B cell (primary cell): ENCODE data around the gene REL. TPM values are rescaled to one million over a fixed set of nuclear protein-coding genes. Genes with fewer than 3 reads are reported as not detected.

Experiments used
- ATAC-seq: fragments of 200-7000 bp; cut with Tn5 transposase; one replicate; pipeline ENCODE4 v1.10.0; 2021; ENCODE audit warnings: low read depth, mild to moderate bottlenecking, moderate number of reproducible peaks, moderate library complexity
- CTCF ChIA-PET: fragments of 350-600 bp; sonication (Branson Sonifier 250); formaldehyde crosslinking; loops from one replicate; lab custom pipeline; 2021; ENCODE audit warnings: antibody characterized with exemption, inconsistent platforms; lab: Charles Lee
- POLR2A ChIA-PET: fragments of 350-600 bp; sonication (Branson Sonifier 250); formaldehyde crosslinking; loops from one replicate; lab custom pipeline; 2021; ENCODE audit warnings: antibody characterized with exemption; lab: Charles Lee
- DNase-seq: peaks from one replicate; pipeline ENCODE4 v3.0.0; 2013
- H2AFZ ChIP-seq: 2 replicates; pipeline ENCODE4 v1.6.1; 2012; ENCODE audit warnings: mild to moderate bottlenecking, low read depth, low read length; ENCODE audit not compliant: insufficient read depth, poor library complexity, severe bottlenecking
- H3K27ac ChIP-seq, 2 donors: 1 replicate in 1 of 2; 2 replicates in 1 of 2; pipeline ENCODE4 v1.5.1; 2012 to 2013; ENCODE audit warnings: low read length in 2 of 2, mild to moderate bottlenecking in 2 of 2, moderate library complexity in 1 of 2
- H3K27me3 ChIP-seq, 4 experiments: fragments of 200-600 bp in 1 of 4; sonication (generic) in 1 of 4; replicated peaks in 1 of 4; 1 replicate in 2 of 4; 2 replicates in 2 of 4; pipeline versions ENCODE4 v1.6.1 to v1.7.0; 2013 to 2016; ENCODE audit warnings: low read length in 3 of 4, mild to moderate bottlenecking in 2 of 4, mixed read lengths in 1 of 4, moderate library complexity in 1 of 4; ENCODE audit not compliant: insufficient read depth in 4 of 4, control insufficient read depth in 3 of 4; ENCODE audit errors: control extremely low read depth in 1 of 4
- H3K36me3 ChIP-seq, 2 experiments: replicated peaks in 1 of 2; 1 replicate in 1 of 2; 2 replicates in 1 of 2; pipeline versions ENCODE4 v1.6.1 to v1.7.1; 2013; ENCODE audit warnings: low read length in 1 of 2; ENCODE audit not compliant: insufficient read depth in 2 of 2, control insufficient read depth in 1 of 2; ENCODE audit errors: control extremely low read depth in 1 of 2, extremely low read depth in 1 of 2
- H3K4me1 ChIP-seq, 2 donors: fragments of 200-600 bp in 1 of 2; sonication (generic) in 1 of 2; 1 replicate in 1 of 2; 2 replicates in 1 of 2; pipeline versions ENCODE4 v1.5.1 to v1.6.1; 2013 to 2017; ENCODE audit warnings: low read length in 2 of 2; ENCODE audit not compliant: control insufficient read depth in 2 of 2, insufficient read depth in 2 of 2
- H3K4me2 ChIP-seq: replicated peaks from 2 replicates; pipeline ENCODE3; 2012; ENCODE audit warnings: mild to moderate bottlenecking, low read depth, low read length; ENCODE audit not compliant: poor library complexity, severe bottlenecking
- H3K4me3 ChIP-seq, 5 experiments: fragments of 200-600 bp in 1 of 5; sonication (generic) in 1 of 5; 1 replicate in 3 of 5; 2 replicates in 2 of 5; pipeline versions ENCODE4 v1.5.1 to v1.7.0; 2011 to 2016; ENCODE audit warnings: low read length in 4 of 5, mild to moderate bottlenecking in 4 of 5, low read depth in 2 of 5, control low read depth in 1 of 5, moderate library complexity in 1 of 5; ENCODE audit not compliant: insufficient read depth in 1 of 5; ENCODE audit errors: control extremely low read depth in 1 of 5, extremely low read depth in 1 of 5
- H3K79me2 ChIP-seq: fragments of 200-600 bp; sonication (generic); one replicate; pipeline ENCODE4 v1.6.0; 2016; ENCODE audit warnings: low read length; ENCODE audit not compliant: control insufficient read depth, insufficient read depth
- H3K9ac ChIP-seq: fragments of 200-600 bp; sonication (generic); 2 replicates; pipeline ENCODE4 v1.6.1; 2017; ENCODE audit warnings: mild to moderate bottlenecking, low read length, moderate library complexity
- H3K9me3 ChIP-seq, 3 donors: one replicate each; pipeline versions ENCODE4 v1.6.1 to v1.7.1; 2013; ENCODE audit warnings: low read length in 2 of 3; ENCODE audit not compliant: control insufficient read depth in 2 of 3, insufficient read depth in 1 of 3; ENCODE audit errors: control extremely low read depth in 1 of 3
- H4K20me1 ChIP-seq: 2 replicates; pipeline ENCODE4 v1.6.0; 2012; ENCODE audit warnings: mild to moderate bottlenecking, low read length; ENCODE audit not compliant: insufficient read depth, control insufficient read depth, poor library complexity, severe bottlenecking
- H3K27ac Mint-ChIP-seq: one replicate; pipeline ENCODE4 v1.8.0; 2021; ENCODE audit warnings: mixed read lengths
- H3K27me3 Mint-ChIP-seq: one replicate; pipeline ENCODE4 v1.8.0; 2021; ENCODE audit warnings: mixed read lengths
- H3K4me1 Mint-ChIP-seq: one replicate; pipeline ENCODE4 v1.8.0; 2021; ENCODE audit warnings: mixed read lengths
- H3K4me3 Mint-ChIP-seq: one replicate; pipeline ENCODE4 v1.8.0; 2021; ENCODE audit warnings: mixed read lengths
- H3K9me3 Mint-ChIP-seq: one replicate; pipeline ENCODE4 v1.8.0; 2022; ENCODE audit warnings: mixed read lengths; ENCODE audit not compliant: insufficient read depth
- CTCF ChIP-seq: fragments of 200-600 bp; IDR thresholded peaks from one replicate; pipeline ENCODE4 v1.8.0; 2022; ENCODE audit warnings: antibody characterized with exemption, mild to moderate bottlenecking
- EZH2 ChIP-seq: IDR thresholded peaks from 2 replicates; pipeline ENCODE4 v1.6.1; 2012; ENCODE audit warnings: borderline replicate concordance, low read depth, mild to moderate bottlenecking, moderate library complexity, low read length; ENCODE audit not compliant: insufficient read depth, poor library complexity, severe bottlenecking
- WGBS: methylation state at CpG from one replicate; pipeline ENCODE4 v1.1.5; 2013; ENCODE audit warnings: missing lambda C conversion rate; ENCODE audit not compliant: insufficient coverage; 5-methylcytosine and 5-hydroxymethylcytosine counted together
- intact Hi-C: fragments of 100-400 bp; cut with micrococcal nuclease; formaldehyde crosslinking; loops from one replicate; pipeline ENCODE4 v1.10.0; 2022
- polyA plus RNA-seq: library from polyadenylated mRNA; depleted of rRNA; stranded (reverse); fragments of >200 nt; gene quantifications from 2 replicates; pipeline ENCODE4 v1.2.3, GENCODE V29; 2012
- total RNA-seq, 2 donors: library from RNA; stranded (reverse); fragments of 120-200 nt in 1 of 2; gene quantifications; 1 replicate in 1 of 2; 2 replicates in 1 of 2; pipeline versions ENCODE4 v1.2.3 to v1.2.4, GENCODE V29; 2013 to 2022

Gene REL
- total and polyA plus RNA-seq, 2 donors (not counting 1 experiment from before 2014, with no cell fraction given): 27.9 to 283 TPM

DNA sequence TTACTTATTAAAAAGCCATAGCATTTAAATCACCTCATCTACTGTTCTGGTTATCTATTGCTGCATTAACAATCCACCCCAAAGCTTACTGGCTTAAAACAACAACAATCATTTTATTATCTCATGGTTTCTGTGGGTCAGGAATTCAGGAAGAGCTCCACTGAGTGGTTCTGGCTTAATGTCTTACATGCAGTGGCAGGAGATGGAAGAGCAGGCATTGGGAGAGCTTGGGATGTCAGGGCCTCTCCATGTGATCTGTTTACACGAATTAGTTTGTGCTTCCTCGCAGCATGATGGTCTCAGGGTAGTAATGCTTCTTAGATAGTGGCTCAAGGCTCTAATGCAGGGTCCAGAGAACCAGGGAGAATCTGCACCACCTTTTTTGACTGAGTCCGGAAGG, 14.4 kb upstream of the REL start:
- peak overlapping the region in 2 of 5 experiments; percentile 7 to 33 for H3K4me3 ChIP-seq
- H2AFZ ChIP-seq: peak overlapping the region; percentile 41
- Mint-ChIP-seq H3K4me3 (peak overlapping the region; percentile 36), H3K27me3 (no peaks in the 10 kb centered on the region), H3K4me1 (peaks cover 52% of the 10 kb centered on the region), H3K27ac (peak overlapping the region; percentile 86), H3K9me3 (no peaks in the 10 kb centered on the region)
- peaks cover 13% of the 10 kb centered on the region for H3K79me2 ChIP-seq
- WGBS: 100% methylated on average over 1 of the region's 3 CpGs
- peak overlapping the region; percentile 31 for H3K9ac ChIP-seq
- ChIA-PET POLR2A (interaction anchor here (1.0 to 1.6 kb wide), 3 partner anchors 26 to 34 kb away, joined by 3 to 7 read pairs (median 4); no protein-coding TSS in a partner anchor), CTCF (interaction anchor here (0.5 to 2.3 kb wide), 5 partner anchors 13 to 132 kb away, joined by 3 to 14 read pairs (median 6); partner anchors contain the start of gene REL)
- no peaks in the 10 kb centered on the region for H3K36me3 ChIP-seq
- H3K27ac ChIP-seq: peak overlapping the region; percentile 48 to 64
- peaks cover 7 to 10% (median 8%) of the 10 kb centered on the region in 3 donors for H3K9me3 ChIP-seq
- H3K4me2 ChIP-seq: peak overlapping the region; percentile 46
- no peaks in the 10 kb centered on the region for H3K27me3 ChIP-seq
- DNase-seq (no peak), ATAC-seq (no peak)
- no peaks in the 10 kb centered on the region for H4K20me1 ChIP-seq
- H3K4me1 ChIP-seq: peaks cover 49 to 58% of the 10 kb centered on the region in 2 donors
- intact Hi-C loops: no loop called here
- TF ChIP-seq EZH2 (no peak), CTCF (no peak)

DNA sequence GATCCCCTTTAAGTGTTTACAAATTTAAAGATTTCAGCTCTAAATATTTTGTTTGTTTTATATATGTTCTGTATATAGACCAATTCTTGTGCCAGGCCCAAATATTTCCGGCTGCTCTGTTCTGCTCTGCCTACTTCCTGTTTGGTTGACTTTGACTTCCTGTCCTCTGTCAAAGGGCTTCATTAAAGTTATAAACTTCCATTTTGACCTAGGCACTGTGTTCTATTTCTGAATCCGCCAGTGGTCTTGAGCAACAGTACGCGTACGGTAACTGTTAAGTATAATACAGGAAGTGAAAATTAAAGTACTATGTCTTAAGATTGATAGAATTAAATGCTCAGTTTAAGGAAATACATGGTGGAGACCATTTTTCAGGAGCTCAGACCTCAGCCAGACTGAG, 13.5 kb upstream of the REL start:
- CTCF ChIA-PET: interaction anchor here (0.5 to 2.3 kb wide), 6 partner anchors 12 to 132 kb away, joined by 3 to 14 read pairs (median 5); partner anchors contain the start of gene REL

More for the DNA sequence above, 13.5 kb upstream of the REL start:
- H3K4me2 ChIP-seq: peak overlapping the region; percentile 46
- POLR2A ChIA-PET: interaction anchor here (0.6 to 1.7 kb wide), 6 partner anchors 11 to 35 kb away, joined by 3 to 7 read pairs (median 4); partner anchors contain the start of gene REL
- 0% methylated on average over 5 of the region's 5 CpGs for WGBS
- peaks cover 49 to 57% of the 10 kb centered on the region in 2 donors for H3K4me1 ChIP-seq
- TF ChIP-seq CTCF (no peak), EZH2 (no peak)
- DNase-seq (peak; percentile 86), ATAC-seq (peak; percentile 88)
- intact Hi-C loops: loop anchor here (1.0 kb wide), 2 partner anchors 12 to 27 kb away; no protein-coding TSS in a partner anchor
- peak overlapping the region; percentile 41 for H2AFZ ChIP-seq
- H3K27me3 ChIP-seq: no peaks in the 10 kb centered on the region
- H4K20me1 ChIP-seq: no peaks in the 10 kb centered on the region
- peaks cover 51% of the 10 kb centered on the region for H3K4me1 Mint-ChIP-seq
- peak overlapping the region; percentile 48 to 64 for H3K27ac ChIP-seq
- peak overlapping the region; percentile 88 for H3K27ac Mint-ChIP-seq
- no peaks in the 10 kb centered on the region for H3K27me3 Mint-ChIP-seq
- H3K4me3 Mint-ChIP-seq: peak overlapping the region; percentile 38
- H3K9me3 Mint-ChIP-seq: no peaks in the 10 kb centered on the region
- H3K9me3 ChIP-seq: peaks cover 7 to 10% (median 8%) of the 10 kb centered on the region in 3 donors
- H3K9ac ChIP-seq: peak overlapping the region; percentile 31
- no peaks in the 10 kb centered on the region for H3K36me3 ChIP-seq
- H3K79me2 ChIP-seq: peaks cover 5% of the 10 kb centered on the region
- H3K4me3 ChIP-seq: peak overlapping the region in 1 of 5 experiments; percentile 33
